Hepatocyte (in vitro differentiated cells): ENCODE data around the gene C6orf136.

ENCODE experiments used
- EZH2 ChIP-seq: fragments of 200-600 bp; sonication (generic); IDR thresholded peaks from 2 replicates; pipeline ENCODE4 v1.6.1; 2016; ENCODE audit warnings: antibody characterized with exemption, mild to moderate bottlenecking, borderline replicate concordance
- EZH2phosphoT487 ChIP-seq: fragments of 200-600 bp; sonication (generic); IDR thresholded peaks from one replicate; pipeline ENCODE4 v1.6.1; 2018; ENCODE audit warnings: antibody characterized with exemption, mild to moderate bottlenecking, low read depth, moderate library complexity; ENCODE audit not compliant: unreplicated experiment, severe bottlenecking
- TF ChIP-seq, protein P1 (sequence below): fragments of 200-600 bp; sonication (generic); IDR thresholded peaks from 2 replicates; pipeline ENCODE4 v1.5.1; 2016; ENCODE audit warnings: antibody characterized with exemption, mild to moderate bottlenecking; ENCODE audit not compliant: poor library complexity

DNA sequence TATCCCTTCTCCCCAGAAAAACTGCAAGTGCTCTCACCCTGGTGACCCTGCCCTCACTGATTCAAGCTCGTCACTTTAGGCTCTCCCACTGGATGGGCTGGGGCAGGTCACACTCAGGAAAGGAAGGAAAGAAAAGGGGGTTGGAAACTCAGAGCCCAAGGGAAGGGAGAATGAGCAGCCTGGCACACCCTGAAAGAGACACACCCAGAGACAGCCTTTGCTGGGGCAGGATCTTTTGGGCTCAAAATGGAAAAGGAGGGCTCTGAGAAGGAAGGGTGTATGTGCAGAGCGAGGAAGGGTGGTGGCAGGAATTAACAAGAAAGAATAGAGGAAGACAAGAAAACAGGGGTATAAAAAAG, 37.0 kb downstream of the C6orf136 start:
- TF ChIP-seq, protein P1, sequence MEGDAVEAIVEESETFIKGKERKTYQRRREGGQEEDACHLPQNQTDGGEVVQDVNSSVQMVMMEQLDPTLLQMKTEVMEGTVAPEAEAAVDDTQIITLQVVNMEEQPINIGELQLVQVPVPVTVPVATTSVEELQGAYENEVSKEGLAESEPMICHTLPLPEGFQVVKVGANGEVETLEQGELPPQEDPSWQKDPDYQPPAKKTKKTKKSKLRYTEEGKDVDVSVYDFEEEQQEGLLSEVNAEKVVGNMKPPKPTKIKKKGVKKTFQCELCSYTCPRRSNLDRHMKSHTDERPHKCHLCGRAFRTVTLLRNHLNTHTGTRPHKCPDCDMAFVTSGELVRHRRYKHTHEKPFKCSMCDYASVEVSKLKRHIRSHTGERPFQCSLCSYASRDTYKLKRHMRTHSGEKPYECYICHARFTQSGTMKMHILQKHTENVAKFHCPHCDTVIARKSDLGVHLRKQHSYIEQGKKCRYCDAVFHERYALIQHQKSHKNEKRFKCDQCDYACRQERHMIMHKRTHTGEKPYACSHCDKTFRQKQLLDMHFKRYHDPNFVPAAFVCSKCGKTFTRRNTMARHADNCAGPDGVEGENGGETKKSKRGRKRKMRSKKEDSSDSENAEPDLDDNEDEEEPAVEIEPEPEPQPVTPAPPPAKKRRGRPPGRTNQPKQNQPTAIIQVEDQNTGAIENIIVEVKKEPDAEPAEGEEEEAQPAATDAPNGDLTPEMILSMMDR: no peak
- TF ChIP-seq EZH2: no peak
- TF ChIP-seq EZH2phosphoT487: no peak
